Neural progenitor cell (in vitro differentiated cells): Measurements from ENCODE around the gene ARHGAP45.

Experiments
- EZH2 ChIP-seq: fragments of 200-600 bp; sonication (generic); IDR thresholded peaks from 2 replicates; pipeline ENCODE4 v1.6.1; 2017; ENCODE audit warnings: antibody characterized with exemption, mild to moderate bottlenecking, moderate library complexity
- TF ChIP-seq, protein P1 (sequence below): fragments of 200-600 bp; sonication (generic); IDR thresholded peaks from 2 replicates; pipeline ENCODE4 v1.5.1; 2017; ENCODE audit warnings: antibody characterized with exemption, mild to moderate bottlenecking

DNA sequence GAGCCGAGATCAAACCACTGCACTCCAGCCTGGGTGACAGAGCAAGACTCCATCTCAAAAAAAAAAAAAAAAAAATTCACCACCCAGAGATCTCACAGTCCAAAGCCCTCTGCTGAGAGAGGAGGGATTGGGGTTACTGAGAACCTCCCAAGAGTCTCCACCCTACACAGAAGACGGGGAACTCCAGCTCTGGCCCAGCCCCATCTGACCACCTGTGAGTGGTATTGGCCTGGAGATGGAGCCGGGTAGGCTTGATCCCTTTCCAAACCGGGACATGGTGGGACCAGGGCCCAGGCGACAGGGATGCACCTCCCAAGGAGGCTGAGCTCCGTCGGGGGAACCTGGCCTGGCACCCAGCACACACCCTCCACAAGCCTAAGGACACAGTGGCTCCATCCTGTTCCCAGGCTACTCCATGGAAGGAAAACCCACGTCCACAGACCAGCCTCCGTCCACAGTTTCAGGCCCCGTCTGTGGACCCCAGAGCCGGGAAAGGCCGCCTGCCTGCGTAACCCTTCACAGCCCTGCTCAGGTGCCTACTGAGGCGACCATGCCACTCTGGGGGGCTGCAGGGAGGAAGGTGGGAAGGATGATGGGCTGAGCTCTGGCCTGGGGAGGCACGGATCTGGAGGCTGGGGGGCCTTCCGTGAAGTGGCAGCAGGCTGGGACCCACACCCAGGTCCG is 47.9 kb upstream of the ARHGAP45 start:
- TF ChIP-seq, protein P1, sequence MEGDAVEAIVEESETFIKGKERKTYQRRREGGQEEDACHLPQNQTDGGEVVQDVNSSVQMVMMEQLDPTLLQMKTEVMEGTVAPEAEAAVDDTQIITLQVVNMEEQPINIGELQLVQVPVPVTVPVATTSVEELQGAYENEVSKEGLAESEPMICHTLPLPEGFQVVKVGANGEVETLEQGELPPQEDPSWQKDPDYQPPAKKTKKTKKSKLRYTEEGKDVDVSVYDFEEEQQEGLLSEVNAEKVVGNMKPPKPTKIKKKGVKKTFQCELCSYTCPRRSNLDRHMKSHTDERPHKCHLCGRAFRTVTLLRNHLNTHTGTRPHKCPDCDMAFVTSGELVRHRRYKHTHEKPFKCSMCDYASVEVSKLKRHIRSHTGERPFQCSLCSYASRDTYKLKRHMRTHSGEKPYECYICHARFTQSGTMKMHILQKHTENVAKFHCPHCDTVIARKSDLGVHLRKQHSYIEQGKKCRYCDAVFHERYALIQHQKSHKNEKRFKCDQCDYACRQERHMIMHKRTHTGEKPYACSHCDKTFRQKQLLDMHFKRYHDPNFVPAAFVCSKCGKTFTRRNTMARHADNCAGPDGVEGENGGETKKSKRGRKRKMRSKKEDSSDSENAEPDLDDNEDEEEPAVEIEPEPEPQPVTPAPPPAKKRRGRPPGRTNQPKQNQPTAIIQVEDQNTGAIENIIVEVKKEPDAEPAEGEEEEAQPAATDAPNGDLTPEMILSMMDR: no peak
- no peak for TF ChIP-seq EZH2
